Esophagus squamous epithelium (tissue), 4 donors: Measurements from ENCODE around the gene GTPBP4.

Experiments
- POLR2A ChIP-seq, 4 donors: fragments of 450-650 bp; IDR thresholded peaks; one replicate each; pipeline ENCODE4 v1.6.1; 2017; ENCODE audit warnings: antibody characterized with exemption in 4 of 4, mild to moderate bottlenecking in 4 of 4, moderate library complexity in 3 of 4
- TF ChIP-seq, protein P1 (sequence below), 6 experiments: fragments of 450-650 bp in 4 of 6; fragments of 200-600 bp in 2 of 6; sonication (generic) in 2 of 6; IDR thresholded peaks; one replicate each; pipeline ENCODE4 v1.5.1; 2016 to 2019; ENCODE audit warnings: antibody characterized with exemption in 6 of 6, mild to moderate bottlenecking in 4 of 6, moderate library complexity in 4 of 6

DNA sequence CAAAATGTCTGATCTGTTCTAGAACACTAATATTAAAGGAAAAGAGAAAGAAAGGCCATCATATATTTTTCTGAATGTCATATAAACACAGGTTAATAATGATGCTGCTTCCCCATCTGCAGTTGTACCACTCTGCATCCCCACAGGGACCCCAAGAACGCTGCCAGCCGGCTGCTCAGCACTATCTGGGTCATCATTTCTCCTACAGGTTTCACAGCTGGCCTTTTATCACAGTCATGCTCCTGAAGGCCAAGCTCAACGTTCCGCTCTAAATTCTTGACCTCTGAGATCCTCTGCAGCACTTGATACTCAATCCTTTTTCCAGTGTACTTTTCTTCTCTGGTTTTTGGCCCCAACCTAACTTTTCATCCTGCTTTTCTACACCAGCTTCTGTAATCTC, 55.9 kb downstream of the GTPBP4 start:
- TF ChIP-seq, protein P1, sequence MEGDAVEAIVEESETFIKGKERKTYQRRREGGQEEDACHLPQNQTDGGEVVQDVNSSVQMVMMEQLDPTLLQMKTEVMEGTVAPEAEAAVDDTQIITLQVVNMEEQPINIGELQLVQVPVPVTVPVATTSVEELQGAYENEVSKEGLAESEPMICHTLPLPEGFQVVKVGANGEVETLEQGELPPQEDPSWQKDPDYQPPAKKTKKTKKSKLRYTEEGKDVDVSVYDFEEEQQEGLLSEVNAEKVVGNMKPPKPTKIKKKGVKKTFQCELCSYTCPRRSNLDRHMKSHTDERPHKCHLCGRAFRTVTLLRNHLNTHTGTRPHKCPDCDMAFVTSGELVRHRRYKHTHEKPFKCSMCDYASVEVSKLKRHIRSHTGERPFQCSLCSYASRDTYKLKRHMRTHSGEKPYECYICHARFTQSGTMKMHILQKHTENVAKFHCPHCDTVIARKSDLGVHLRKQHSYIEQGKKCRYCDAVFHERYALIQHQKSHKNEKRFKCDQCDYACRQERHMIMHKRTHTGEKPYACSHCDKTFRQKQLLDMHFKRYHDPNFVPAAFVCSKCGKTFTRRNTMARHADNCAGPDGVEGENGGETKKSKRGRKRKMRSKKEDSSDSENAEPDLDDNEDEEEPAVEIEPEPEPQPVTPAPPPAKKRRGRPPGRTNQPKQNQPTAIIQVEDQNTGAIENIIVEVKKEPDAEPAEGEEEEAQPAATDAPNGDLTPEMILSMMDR (IDR thresholded peaks at IDR 0.05): no peak
- TF ChIP-seq POLR2A (IDR thresholded peaks at IDR 0.05): no peak
